Subcutaneous abdominal adipose tissue (tissue), 5 donors: Measurements from ENCODE around the gene HNMT.
A peak's percentile ranks its signal among the peaks of the same experiment; 100 is the strongest.

Source experiments
- H3K27ac ChIP-seq: one replicate; pipeline ENCODE4 v1.7.0; 2013; ENCODE audit warnings: low read depth, mild to moderate bottlenecking, inconsistent platforms, low read length, moderate library complexity
- H3K27me3 ChIP-seq, 5 donors: one replicate each; pipeline ENCODE4 v1.7.0; 2013; ENCODE audit warnings: low read length in 5 of 5, inconsistent platforms in 1 of 5; ENCODE audit not compliant: control insufficient read depth in 5 of 5, insufficient read depth in 4 of 5
- H3K36me3 ChIP-seq, 5 donors: one replicate each; pipeline ENCODE4 v1.7.0; 2013; ENCODE audit warnings: low read length in 5 of 5; ENCODE audit not compliant: control insufficient read depth in 5 of 5, insufficient read depth in 5 of 5
- H3K4me1 ChIP-seq, 5 donors: one replicate each; pipeline ENCODE4 v1.7.0; 2013; ENCODE audit warnings: low read length in 5 of 5, mild to moderate bottlenecking in 3 of 5, moderate library complexity in 1 of 5; ENCODE audit not compliant: control insufficient read depth in 5 of 5, insufficient read depth in 5 of 5
- H3K4me3 ChIP-seq, 5 donors: one replicate each; pipeline ENCODE4 v1.7.0; 2013; ENCODE audit warnings: low read length in 5 of 5, low read depth in 1 of 5
- H3K9ac ChIP-seq, 5 donors: one replicate each; pipeline ENCODE4 v1.7.0; 2013; ENCODE audit warnings: low read length in 5 of 5, mild to moderate bottlenecking in 4 of 5, moderate library complexity in 3 of 5
- H3K9me3 ChIP-seq, 5 donors: one replicate each; pipeline ENCODE4 v1.7.0; 2013; ENCODE audit warnings: low read length in 5 of 5; ENCODE audit not compliant: control insufficient read depth in 5 of 5
- donor health status: healthy.
- donor health status: healthy.
- donor health status: healthy.
- donor health status: healthy.
- donor health status: healthy.

Gene HNMT

GRCh38 chr2:137945229-137945628 lies 19.0 kb upstream of the HNMT start:
- H3K27me3 ChIP-seq, result no peaks in the 10 kb centered on the region
- H3K9me3 ChIP-seq, result no peaks in the 10 kb centered on the region
- H3K27ac ChIP-seq, result no peak overlapping the region
- H3K36me3 ChIP-seq, result no peaks in the 10 kb centered on the region
- H3K4me1 ChIP-seq, result no peaks in the 10 kb centered on the region
- H3K4me3 ChIP-seq, result no peak overlapping the region
- H3K9ac ChIP-seq, result no peak overlapping the region

GRCh38 chr2:137946227-137946626 lies 18.0 kb upstream of the HNMT start:
- Histone ChIP-seq H3K27ac (no peak overlapping the region), H3K9me3 (no peaks in the 10 kb centered on the region), H3K4me3 (no peak overlapping the region), H3K27me3 (no peaks in the 10 kb centered on the region), H3K9ac (no peak overlapping the region), H3K36me3 (no peaks in the 10 kb centered on the region), H3K4me1 (no peaks in the 10 kb centered on the region)

DNA sequence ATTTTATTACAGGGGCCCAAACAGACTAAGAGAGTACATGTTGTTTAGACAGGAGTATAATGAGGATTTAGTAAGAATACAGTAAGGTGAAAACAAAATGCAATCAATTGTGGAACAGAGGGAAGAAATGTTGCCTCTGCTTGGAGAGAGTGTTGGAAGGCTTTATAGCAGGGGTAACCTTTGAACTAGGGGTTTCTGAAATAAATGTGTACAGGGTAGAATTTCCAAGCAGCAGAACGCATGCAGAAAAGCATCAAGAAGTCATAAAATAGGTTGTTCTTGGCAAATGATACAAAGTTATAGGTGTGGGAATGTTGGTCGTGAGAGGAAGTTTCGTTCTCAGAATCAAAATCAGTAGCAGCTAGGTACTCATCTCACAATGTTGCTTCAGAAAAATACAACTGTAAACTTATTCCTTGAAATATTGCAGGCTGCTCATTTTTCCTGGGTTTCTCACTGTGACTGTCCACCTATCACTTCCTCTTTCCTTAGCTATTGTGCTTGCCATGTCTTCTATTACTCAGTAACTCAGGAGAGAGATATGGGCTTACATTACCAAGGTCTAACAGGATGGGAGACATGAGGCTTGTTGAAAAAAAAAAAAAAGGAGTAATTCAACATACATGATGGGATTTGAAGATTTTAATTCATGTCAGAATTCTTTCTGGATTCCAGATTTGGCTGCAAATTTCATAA lies 17.1 kb upstream of the HNMT start:
- no peak overlapping the region for H3K27ac ChIP-seq
- no peaks in the 10 kb centered on the region for H3K27me3 ChIP-seq
- H3K9me3 ChIP-seq, result no peaks in the 10 kb centered on the region
- H3K9ac ChIP-seq, result no peak overlapping the region
- peaks cover 0 to 4% (median 0%) of the 10 kb centered on the region in 5 donors for H3K4me1 ChIP-seq
- H3K36me3 ChIP-seq, result no peaks in the 10 kb centered on the region
- no peak overlapping the region for H3K4me3 ChIP-seq

- no peak overlapping the region for H3K9ac ChIP-seq
- H3K27ac ChIP-seq, result no peak overlapping the region
- H3K4me3 ChIP-seq, result no peak overlapping the region
- H3K36me3 ChIP-seq, result no peaks in the 10 kb centered on the region
- H3K9me3 ChIP-seq, result no peaks in the 10 kb centered on the region
- H3K4me1 ChIP-seq, result peaks cover 0 to 4% (median 0%) of the 10 kb centered on the region in 5 donors
- no peaks in the 10 kb centered on the region for H3K27me3 ChIP-seq
Observed at GRCh38 chr2:137947728-137948336, 16.4 kb upstream of the HNMT start.

GRCh38 chr2:137948894-137949293 lies 15.4 kb upstream of the HNMT start:
- no peak overlapping the region for H3K4me3 ChIP-seq
- H3K27ac ChIP-seq, result no peak overlapping the region
- H3K9ac ChIP-seq, result no peak overlapping the region
- H3K27me3 ChIP-seq, result no peaks in the 10 kb centered on the region
- H3K4me1 ChIP-seq, result peaks cover 0 to 4% (median 2%) of the 10 kb centered on the region in 5 donors
- H3K9me3 ChIP-seq, result no peaks in the 10 kb centered on the region
- no peaks in the 10 kb centered on the region for H3K36me3 ChIP-seq

DNA sequence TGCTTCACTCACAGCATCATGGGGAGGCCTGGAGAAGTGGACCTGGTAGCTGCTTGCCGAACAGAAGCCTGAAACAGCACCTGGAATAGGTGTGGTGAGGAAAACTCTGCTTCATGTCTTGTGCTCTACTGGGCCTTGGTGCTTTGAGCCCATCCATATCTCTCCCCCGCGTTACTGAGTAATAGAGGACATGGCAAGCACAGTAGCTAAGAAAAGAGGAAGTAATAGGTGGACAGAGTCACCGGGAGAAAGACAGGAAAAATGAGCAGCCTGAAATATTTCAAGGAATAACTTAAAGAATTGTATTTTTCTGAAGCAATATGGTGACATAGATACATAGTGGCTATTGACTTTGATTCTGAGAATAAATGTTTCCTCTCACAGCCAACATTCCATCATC lies 14.0 kb upstream of the HNMT start:
- peaks cover 0 to 4% (median 2%) of the 10 kb centered on the region in 5 donors for H3K4me1 ChIP-seq
- H3K36me3 ChIP-seq, result no peaks in the 10 kb centered on the region
- H3K9me3 ChIP-seq, result no peaks in the 10 kb centered on the region

DNA sequence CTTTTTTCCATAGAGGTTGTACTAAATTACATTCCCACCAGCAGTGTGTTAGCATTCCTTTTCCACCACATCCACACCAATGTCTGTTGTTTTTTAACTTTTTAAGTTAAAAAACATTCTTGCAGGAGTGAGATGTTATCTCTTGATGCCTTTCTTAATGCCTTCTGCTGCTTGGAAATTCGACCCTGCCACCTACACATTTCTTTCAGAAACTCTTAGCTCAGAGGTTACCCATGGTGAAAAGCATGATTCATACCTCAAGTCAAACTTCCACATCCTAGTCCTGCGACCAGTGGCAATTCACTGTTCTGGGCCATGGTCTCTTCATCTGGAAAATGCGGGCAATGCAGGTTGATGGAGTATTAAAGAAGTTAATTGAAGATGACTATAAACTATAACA lies 12.7 kb upstream of the HNMT start:
- Histone ChIP-seq H3K4me3 (no peak overlapping the region), H3K9ac (no peak overlapping the region), H3K36me3 (no peaks in the 10 kb centered on the region), H3K4me1 (peaks cover 0 to 4% (median 2%) of the 10 kb centered on the region in 5 donors), H3K9me3 (no peaks in the 10 kb centered on the region), H3K27me3 (no peaks in the 10 kb centered on the region), H3K27ac (no peak overlapping the region)

More for the DNA sequence above, 14.0 kb upstream of the HNMT start:
- Histone ChIP-seq H3K4me3 (no peak overlapping the region), H3K27ac (no peak overlapping the region), H3K9ac (no peak overlapping the region), H3K27me3 (no peaks in the 10 kb centered on the region)

GRCh38 chr2:137952586-137953129 lies 11.6 kb upstream of the HNMT start:
- Histone ChIP-seq H3K27ac (peak overlapping the region; percentile 18), H3K9me3 (no peaks in the 10 kb centered on the region), H3K9ac (peak overlapping the region in 1 of 5 donors; percentile 12), H3K4me1 (peaks cover 0 to 4% (median 2%) of the 10 kb centered on the region in 5 donors), H3K36me3 (no peaks in the 10 kb centered on the region), H3K27me3 (no peaks in the 10 kb centered on the region), H3K4me3 (peak overlapping the region; percentile 46 to 62 (median 62))

DNA sequence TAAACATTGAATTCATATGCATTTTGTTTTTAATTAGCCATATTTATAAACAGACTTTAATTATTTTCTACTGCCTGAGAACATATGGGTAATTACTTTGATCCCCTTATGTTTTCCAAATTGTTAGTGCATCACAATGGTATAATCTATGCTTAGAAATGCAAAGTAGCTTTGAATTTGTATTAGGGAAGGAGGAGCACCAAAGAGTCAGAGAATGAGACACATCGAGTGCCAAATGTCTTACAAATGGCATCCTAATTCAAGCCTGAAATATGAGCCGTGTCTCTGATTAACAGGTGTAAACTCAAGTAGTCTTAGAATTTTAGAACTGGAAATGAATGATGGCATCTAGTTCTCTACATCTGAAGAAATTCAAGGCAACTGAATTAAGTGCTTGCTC lies 8.7 kb upstream of the HNMT start:
- Histone ChIP-seq H3K36me3 (no peaks in the 10 kb centered on the region), H3K4me3 (no peak overlapping the region)

GRCh38 chr2:137957033-137957432 lies 7.2 kb upstream of the HNMT start:
- H3K4me1 ChIP-seq, result peaks cover 0 to 7% (median 2%) of the 10 kb centered on the region in 5 donors
- no peaks in the 10 kb centered on the region for H3K36me3 ChIP-seq
- H3K27ac ChIP-seq, result no peak overlapping the region
- H3K27me3 ChIP-seq, result no peaks in the 10 kb centered on the region
- peaks cover 0 to 3% (median 0%) of the 10 kb centered on the region in 5 donors for H3K9me3 ChIP-seq
- no peak overlapping the region for H3K9ac ChIP-seq
- H3K4me3 ChIP-seq, result no peak overlapping the region

More for the DNA sequence above, 8.7 kb upstream of the HNMT start:
- no peak overlapping the region for H3K9ac ChIP-seq
- no peaks in the 10 kb centered on the region for H3K9me3 ChIP-seq
- peaks cover 0 to 10% (median 2%) of the 10 kb centered on the region in 5 donors for H3K4me1 ChIP-seq
- H3K27me3 ChIP-seq, result no peaks in the 10 kb centered on the region
- no peak overlapping the region for H3K27ac ChIP-seq
